GM21390 (cell line): ENCODE data around the gene NPTN.

Source experiments
- ATAC-seq: cut with Tn5 transposase; IDR thresholded peaks from one replicate; pipeline ENCODE4 v1.9.1; 2021; ENCODE audit not compliant: unreplicated experiment

Gene NPTN

GRCh38 chr15:73632670-73633058 is 525 bp downstream of the NPTN start:
- ATAC-seq = peak; percentile 1

- no peak for ATAC-seq
Observed at GRCh38 chr15:73631915-73632669, 1.1 kb downstream of the NPTN start.

- no peak for ATAC-seq
Observed at GRCh38 chr15:73630921-73631362, 2.2 kb downstream of the NPTN start.

GRCh38 chr15:73629798-73630429 is 3.3 kb downstream of the NPTN start:
- no peak for ATAC-seq

- ATAC-seq = no peak
Observed at GRCh38 chr15:73628976-73629797, 4.0 kb downstream of the NPTN start.

GRCh38 chr15:73628102-73628501 is 5.1 kb downstream of the NPTN start:
- ATAC-seq = no peak

GRCh38 chr15:73626072-73626471 is 7.1 kb downstream of the NPTN start:
- no peak for ATAC-seq

GRCh38 chr15:73624530-73624929 is 8.7 kb downstream of the NPTN start:
- ATAC-seq = no peak

- ATAC-seq = no peak
Observed at GRCh38 chr15:73621286-73621826, 11.8 kb downstream of the NPTN start.

- ATAC-seq = no peak
Observed at GRCh38 chr15:73620078-73620477, 13.1 kb downstream of the NPTN start.

- no peak for ATAC-seq
Observed at GRCh38 chr15:73617913-73618312, 15.3 kb downstream of the NPTN start.

GRCh38 chr15:73617301-73617831 is 15.8 kb downstream of the NPTN start:
- no peak for ATAC-seq

- no peak for ATAC-seq
Observed at GRCh38 chr15:73608941-73609340, 24.2 kb downstream of the NPTN start.

- no peak for ATAC-seq
Observed at GRCh38 chr15:73608475-73608874, 24.7 kb downstream of the NPTN start.

GRCh38 chr15:73607843-73608242 is 25.3 kb downstream of the NPTN start:
- ATAC-seq = no peak

- no peak for ATAC-seq
Observed at GRCh38 chr15:73607405-73607804, 25.8 kb downstream of the NPTN start.

GRCh38 chr15:73605759-73606436 is 27.3 kb downstream of the NPTN start:
- no peak for ATAC-seq

- no peak for ATAC-seq
Observed at GRCh38 chr15:73604477-73604876, 28.7 kb downstream of the NPTN start.

- no peak for ATAC-seq
Observed at GRCh38 chr15:73602992-73603391, 30.2 kb downstream of the NPTN start.

GRCh38 chr15:73602446-73602843 is 30.7 kb downstream of the NPTN start:
- ATAC-seq = no peak
